ENCODE data around the gene DYRK1B.

DNA sequence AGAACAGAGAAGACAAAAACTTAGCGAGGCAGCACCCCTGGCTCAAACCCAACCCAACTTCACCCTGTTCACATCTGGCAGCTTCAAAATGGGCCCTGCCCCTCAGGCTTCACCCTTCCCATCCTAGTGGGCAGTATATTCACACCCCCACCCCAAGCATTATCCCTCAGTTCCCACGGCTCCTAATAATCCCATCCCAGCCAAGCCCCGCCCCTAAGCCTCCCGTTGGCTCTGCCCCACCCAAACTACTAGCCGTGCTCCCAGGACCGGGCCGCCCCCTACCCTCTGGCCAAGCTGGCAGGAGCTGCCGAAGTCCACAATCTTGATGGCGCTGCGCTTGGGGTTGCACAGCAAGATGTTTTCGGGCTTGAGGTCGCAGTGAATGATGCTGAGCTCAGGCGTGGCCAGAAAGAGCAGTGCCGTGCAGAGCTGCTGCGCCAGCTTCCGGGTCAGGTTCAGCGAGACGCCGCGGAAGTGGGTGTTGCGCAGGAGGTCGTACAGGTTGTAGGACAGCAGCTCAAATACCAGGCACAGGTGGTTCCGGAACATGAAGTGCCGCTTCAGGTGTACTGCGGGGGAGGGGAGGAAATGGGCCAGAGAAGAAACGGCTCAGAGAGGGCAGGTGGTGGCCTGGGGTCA lies 5.8 kb downstream of the DYRK1B start:
- TF ChIP-seq, protein P1, sequence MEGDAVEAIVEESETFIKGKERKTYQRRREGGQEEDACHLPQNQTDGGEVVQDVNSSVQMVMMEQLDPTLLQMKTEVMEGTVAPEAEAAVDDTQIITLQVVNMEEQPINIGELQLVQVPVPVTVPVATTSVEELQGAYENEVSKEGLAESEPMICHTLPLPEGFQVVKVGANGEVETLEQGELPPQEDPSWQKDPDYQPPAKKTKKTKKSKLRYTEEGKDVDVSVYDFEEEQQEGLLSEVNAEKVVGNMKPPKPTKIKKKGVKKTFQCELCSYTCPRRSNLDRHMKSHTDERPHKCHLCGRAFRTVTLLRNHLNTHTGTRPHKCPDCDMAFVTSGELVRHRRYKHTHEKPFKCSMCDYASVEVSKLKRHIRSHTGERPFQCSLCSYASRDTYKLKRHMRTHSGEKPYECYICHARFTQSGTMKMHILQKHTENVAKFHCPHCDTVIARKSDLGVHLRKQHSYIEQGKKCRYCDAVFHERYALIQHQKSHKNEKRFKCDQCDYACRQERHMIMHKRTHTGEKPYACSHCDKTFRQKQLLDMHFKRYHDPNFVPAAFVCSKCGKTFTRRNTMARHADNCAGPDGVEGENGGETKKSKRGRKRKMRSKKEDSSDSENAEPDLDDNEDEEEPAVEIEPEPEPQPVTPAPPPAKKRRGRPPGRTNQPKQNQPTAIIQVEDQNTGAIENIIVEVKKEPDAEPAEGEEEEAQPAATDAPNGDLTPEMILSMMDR (IDR thresholded peaks at IDR 0.05; ENCODE audit: insufficient read depth, low read depth, low read length), result no peak
- no peak for TF ChIP-seq EZH2 (IDR thresholded peaks at IDR 0.05; ENCODE audit: insufficient read depth, low read length)

Measured in astrocyte (in vitro differentiated cells and primary cell).